ENCODE results near the gene TMEM247. TPM values are rescaled to one million over a fixed set of nuclear protein-coding genes. Genes with fewer than 3 reads are reported as not detected.

TMEM247 gene
- total RNA-seq, 1 experiment from 2014 or later: not detected

DNA sequence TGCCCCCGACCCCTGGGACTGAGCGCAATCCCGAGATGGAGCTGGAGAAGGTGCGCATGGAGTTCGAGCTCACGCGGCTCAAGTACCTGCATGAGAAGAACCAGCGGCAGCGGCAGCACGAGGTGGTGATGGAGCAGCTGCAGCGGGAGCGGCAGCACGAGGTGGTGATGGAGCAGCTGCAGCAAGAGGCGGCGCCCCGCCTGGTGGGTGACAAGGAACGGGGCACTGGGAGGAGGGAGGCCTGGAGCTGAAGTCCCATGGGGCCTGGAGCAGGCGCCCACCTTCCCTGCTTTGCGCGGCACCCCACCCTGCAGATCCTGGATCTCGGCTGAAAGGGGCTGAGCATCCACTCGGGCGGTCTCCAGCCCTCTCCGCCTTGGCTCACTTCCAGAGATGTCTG lies 1.2 kb downstream of the TMEM247 start:
- no peak for DNase-seq (ENCODE audit: low read depth, low spot score)
- in situ Hi-C loops (cut with HindIII; ENCODE audit: low pct_unique_long_range_greater_than_20kb, low sequenced_read_pairs): no loop called here

DNA sequence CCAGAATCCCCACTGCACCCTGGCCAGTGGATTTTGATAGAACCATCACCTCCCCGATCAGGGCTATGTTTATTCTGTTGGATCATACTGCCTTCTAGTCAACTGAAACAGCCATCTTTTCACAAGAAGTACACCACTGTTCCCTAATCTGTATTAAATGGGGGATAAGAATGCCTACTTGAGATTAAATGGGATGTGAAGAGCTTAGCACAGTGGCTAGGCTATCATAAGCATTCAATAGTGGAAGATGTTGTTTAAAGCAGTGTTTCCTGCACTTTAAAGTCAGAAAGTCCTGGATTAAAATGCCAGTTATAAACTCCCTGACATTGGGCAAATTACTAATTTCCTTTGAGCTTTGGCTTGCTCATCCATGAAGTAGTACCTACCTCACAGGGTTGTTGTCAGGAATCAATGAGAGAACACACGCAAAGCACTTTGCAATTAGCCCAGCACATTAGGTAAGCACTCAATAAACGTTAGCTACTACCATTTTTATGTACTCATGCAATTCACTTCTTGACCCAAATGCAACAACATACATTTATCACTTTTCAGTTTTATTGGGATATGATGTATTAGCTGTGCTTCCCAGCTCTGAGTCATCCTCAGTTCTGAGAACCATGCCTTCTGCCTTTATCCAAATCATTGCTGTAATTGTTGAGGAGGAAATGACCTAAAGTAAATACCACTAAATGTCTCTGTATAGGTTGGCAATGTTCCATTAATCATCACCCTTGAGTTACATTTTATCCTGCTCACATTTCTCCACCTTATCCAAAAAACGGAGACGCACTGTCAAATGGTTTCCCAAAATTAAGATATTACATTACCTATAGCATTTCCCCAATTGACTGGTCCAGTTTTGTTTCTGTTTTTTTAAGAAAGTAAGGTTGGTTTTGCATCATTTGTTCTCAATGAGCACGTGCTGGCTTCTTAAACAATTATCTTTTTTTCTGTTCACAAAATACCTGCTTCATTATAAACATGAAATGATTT lies 2.1 kb downstream of the TMEM247 start:
- in situ Hi-C loops (cut with HindIII; ENCODE audit: low pct_unique_long_range_greater_than_20kb, low sequenced_read_pairs): no loop called here
- no peak for DNase-seq (ENCODE audit: low read depth, low spot score)

DNA sequence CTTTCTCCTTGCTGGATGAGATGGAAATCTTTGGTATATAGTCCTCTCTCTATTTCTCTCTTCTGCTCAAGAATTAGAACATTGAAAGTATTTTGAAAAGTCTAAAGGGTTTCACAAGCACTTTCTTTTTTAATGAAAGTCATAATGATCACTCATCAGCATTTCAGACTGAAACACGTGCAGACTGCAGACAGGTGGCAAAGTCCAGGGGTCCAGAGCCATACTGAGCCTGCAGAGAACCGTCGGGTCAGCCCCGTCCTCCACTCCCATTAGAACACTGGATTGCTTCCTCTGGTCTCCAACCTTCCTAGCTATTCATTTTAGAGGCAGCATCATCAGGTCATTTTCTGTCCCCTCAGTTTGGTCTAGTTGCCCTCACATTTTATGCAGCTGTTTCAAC lies 3.1 kb downstream of the TMEM247 start:
- DNase-seq (ENCODE audit: low read depth, low spot score): no peak
- in situ Hi-C loops (cut with HindIII; ENCODE audit: low pct_unique_long_range_greater_than_20kb, low sequenced_read_pairs): no loop called here

DNA sequence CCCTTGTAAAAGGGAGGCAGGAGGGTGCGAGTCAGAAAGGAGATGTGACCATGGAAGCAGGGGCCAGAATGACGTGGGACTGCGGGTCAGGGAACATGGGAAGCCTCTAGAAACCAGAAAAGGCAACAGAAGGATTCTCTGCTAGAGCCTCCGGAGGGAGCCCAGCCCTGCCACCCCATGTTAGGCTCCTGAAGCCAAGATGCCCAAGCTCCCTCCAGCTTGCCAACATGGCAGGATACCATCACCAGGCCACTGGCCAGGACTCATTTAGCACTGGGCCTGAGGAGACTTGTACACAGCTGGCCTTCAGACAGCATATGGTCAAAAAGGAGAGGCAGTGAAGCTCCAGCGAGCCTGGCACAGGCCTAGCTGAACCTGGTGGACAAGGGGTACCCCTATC lies 5.6 kb downstream of the TMEM247 start:
- no peak for DNase-seq (ENCODE audit: low read depth, low spot score)
- in situ Hi-C loops (cut with HindIII; ENCODE audit: low pct_unique_long_range_greater_than_20kb, low sequenced_read_pairs): no loop called here

DNA sequence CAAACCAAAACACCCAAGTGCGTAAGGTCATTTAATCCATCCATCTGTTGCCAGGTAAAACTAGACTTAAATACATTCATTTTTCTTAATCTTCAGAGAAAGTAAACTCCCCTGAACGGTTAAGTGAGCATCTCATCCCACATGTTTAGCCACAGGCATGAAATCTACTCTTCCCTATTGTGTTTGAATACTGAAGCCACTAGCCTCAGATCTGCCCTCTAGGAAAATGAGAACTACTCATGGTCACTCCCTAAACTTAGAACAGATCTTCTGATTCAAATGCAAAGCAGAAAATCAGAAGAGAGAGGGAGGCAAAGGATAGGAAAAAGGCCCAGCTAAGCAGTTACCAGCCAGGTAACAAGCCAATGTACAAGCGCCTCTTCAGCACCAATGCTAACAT lies 7.1 kb downstream of the TMEM247 start:
- in situ Hi-C loops (cut with HindIII; ENCODE audit: low pct_unique_long_range_greater_than_20kb, low sequenced_read_pairs): no loop called here
- DNase-seq (ENCODE audit: low read depth, low spot score): no peak

DNA sequence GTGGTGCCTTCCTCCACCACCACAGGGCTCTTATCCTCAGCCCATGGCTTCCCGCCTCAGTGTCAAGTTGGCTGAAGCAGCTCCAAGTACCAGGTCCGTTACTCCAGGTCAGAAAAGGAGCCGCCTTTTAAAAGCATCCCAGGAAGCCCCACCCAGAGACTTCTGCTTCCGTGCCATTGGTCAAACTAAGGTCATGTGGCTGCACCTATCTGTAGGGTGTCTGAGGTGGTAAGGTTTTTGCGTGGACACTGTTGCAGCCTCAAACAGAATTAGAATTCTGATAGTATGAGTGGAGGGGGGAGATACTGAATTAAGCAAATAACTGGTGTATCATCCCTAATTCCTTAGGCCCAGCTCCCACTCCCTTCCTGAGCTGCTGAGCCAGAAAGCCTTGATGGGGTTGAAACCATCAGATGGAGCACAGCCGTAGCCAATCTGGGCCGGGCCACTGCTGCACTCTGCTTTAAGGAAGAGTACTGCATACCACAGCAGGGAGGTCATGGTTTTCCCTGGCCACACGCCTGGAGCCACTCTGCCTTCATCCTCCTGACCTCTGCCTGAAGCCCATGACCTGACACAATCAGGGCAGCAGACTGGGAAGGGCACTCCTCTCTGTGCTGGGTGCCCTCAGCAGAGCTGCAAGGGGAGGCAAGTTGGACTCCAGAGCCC lies 8.4 kb downstream of the TMEM247 start:
- no peak for DNase-seq (ENCODE audit: low read depth, low spot score)
- in situ Hi-C loops (cut with HindIII; ENCODE audit: low pct_unique_long_range_greater_than_20kb, low sequenced_read_pairs): no loop called here

DNA sequence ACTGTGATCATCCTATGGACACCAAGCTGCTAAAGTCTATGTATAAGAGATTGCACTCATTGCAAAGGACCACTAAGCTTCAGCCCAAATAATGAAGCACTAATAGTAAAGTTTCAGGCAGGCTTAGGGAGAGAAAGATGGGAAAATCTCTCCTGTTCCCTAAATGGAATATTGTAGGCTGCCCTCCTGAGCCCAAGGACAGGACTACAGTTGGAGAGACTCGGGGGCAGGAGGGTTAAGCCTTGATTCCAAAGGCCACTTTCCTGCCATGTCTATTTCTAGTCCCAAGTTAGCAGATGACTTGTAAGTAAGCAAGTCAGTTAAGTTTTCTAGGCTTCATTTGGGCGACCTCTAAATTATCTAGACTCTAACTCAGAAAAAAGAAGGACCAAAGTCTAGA lies 9.0 kb downstream of the TMEM247 start:
- DNase-seq (ENCODE audit: low read depth, low spot score): peak; percentile 56
- in situ Hi-C loops (cut with HindIII; ENCODE audit: low pct_unique_long_range_greater_than_20kb, low sequenced_read_pairs): no loop called here

DNA sequence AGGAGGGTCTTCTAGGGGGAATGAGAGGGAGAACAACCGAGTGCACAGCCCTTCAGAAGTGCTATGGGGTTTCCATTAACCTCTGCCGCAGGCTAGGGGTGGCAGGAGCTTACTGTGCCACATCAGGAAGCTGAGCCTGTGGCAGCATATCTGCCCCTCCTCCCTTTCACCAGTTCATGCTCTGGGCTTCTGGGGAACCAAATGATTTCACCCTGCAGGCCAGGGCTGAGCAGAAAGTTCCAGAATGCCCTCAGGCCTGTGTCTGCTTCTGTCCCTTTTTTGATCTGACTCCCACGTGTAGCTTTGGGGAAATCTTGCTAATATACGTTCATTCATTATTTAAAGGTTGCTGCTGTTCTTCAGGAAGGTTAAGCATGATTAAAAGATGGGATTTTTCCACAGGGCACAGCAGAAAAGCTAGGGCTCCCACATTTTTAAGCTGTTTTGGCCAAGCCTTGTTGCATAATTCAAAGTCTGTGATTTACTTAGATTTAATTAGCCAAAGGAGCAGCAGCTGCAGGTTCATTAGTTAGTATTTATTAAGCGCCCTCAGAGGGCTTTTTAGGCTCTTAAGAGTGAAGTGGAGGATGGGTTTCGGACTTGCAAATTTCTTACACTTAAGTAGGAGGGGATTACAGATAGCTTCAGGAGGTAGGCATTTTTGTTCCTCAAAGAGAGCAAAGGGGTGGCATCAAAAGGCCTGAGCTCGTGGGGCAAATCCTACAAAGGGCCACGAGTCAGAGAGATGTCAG lies 10.2 kb downstream of the TMEM247 start:
- in situ Hi-C loops (cut with HindIII; ENCODE audit: low pct_unique_long_range_greater_than_20kb, low sequenced_read_pairs): no loop called here
- no peak for DNase-seq (ENCODE audit: low read depth, low spot score)

DNA sequence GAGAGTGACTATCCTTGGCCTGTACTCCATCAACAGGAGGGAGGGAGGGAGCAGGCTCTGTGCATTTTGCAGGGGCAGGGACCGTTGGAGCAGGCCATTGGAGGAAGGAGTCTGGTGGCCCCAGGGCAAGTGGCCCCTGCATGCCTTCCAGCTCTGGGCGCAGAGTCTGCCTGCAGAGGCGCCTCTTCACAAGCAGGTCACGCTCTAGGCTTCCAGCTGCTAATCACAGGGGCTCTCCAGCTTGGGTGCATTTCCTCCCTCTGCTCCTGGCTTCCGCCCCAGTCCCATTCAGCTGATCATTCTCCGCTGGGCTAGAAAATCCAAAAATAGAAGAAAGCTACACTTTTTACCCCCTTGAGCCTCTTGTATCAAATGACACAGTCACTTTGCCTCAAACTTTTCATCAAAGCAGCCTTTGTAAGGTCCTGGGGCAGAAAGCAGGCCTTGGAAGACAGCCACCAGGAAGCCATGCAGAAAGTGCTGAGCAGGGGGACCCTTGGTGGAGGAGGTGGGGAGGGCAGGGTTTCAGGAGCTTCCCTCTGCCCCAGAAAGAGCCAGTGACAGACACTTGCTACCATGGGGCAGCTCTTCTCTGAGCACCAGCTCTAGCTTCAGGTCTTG lies 11.3 kb downstream of the TMEM247 start:
- in situ Hi-C loops (cut with HindIII; ENCODE audit: low pct_unique_long_range_greater_than_20kb, low sequenced_read_pairs): no loop called here
- peak; percentile 97 for DNase-seq (ENCODE audit: low read depth, low spot score)

DNA sequence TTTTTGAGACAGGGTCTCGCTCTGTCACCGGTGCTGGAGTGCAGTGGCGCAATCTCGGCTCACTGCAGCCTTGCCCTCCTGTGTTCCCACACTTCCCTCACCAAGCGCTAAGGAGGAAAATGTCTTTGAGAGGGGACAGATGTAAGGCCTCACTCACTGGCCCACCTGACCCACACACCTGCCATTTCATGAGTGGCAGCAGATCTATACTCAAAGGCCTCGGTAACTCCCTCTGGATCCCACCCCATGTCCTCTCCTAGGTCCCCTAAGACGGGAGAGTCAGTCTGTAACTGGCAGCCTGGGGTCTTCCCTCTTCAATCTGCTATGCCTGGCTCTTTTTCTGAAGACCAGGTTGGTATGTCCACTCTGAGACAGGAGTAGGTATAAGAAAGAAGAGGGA lies 12.9 kb downstream of the TMEM247 start:
- DNase-seq (ENCODE audit: low read depth, low spot score): no peak
- in situ Hi-C loops (cut with HindIII; ENCODE audit: low pct_unique_long_range_greater_than_20kb, low sequenced_read_pairs): no loop called here

DNA sequence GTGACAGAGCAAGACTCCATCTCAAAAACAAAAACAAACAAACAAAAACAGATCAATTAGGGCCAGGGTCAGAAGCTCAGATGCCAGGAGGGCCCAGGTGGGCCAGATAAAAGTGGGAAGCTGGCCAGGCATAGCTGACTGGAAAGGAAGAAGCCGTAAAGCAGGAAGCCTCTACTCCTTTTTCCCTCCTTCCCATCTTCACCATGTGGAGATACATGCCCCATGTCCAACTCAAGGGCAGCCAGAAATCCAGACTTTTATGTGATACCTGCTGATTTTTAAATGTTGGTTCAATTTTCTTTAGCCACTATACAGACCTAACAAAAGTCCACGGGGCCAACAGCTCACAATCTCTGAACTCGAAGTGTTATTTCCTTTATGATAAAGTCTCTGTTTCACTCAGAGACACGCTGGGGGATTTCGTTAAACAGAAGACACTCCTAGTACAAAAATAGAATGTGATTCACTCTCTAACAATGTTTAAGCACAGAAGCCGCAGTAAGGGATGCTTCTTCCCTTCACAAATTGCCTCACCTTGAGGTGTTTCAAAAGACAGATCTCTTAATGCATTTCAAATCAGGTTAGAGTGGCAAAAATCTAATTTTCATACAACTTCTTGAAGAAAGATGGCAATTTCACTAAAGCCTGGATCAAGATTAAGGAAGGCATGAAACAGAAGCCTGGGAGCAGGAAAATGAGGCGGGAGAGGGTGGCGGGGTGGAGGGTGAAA lies 14.0 kb downstream of the TMEM247 start:
- no peak for DNase-seq (ENCODE audit: low read depth, low spot score)

DNA sequence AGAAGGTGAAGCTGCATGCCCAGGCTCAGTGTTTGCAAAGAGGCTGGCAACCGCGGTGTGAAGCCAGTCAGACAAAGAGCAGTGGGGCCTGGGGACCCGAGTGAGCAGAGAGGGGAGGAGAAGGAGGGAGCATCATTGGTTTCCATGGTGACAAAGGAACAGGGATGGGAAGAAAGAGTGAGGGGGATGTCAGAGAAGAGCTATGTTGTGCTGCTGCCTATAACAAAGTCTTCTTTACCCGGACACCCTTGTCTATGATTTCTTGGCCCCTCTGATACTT lies 14.5 kb downstream of the TMEM247 start:
- in situ Hi-C loops (cut with HindIII; ENCODE audit: low pct_unique_long_range_greater_than_20kb, low sequenced_read_pairs): no loop called here
- DNase-seq (ENCODE audit: low read depth, low spot score): no peak

More for the DNA sequence above, 14.0 kb downstream of the TMEM247 start:
- in situ Hi-C loops (cut with HindIII; ENCODE audit: low pct_unique_long_range_greater_than_20kb, low sequenced_read_pairs): no loop called here

DNA sequence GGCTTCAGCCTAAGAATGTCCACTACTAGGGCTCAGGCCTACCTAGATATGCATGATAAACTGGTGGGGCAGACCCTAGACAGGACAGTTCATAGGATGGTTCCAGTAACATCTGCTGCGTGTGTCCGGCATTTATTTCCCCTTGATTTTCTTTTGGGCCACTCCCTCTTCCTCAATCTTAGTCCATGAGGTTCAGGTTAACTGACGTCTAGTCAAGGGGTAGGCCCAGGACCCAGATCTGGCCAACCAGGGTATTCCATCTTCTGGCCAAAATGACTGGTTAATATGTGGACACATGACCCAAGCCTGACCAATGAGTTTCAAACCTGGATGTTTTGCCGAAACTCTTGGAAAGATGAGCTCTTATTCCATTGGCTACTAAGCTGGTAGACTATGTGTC lies 15.2 kb downstream of the TMEM247 start:
- in situ Hi-C loops (cut with HindIII; ENCODE audit: low pct_unique_long_range_greater_than_20kb, low sequenced_read_pairs): no loop called here
- no peak for DNase-seq (ENCODE audit: low read depth, low spot score)

DNA sequence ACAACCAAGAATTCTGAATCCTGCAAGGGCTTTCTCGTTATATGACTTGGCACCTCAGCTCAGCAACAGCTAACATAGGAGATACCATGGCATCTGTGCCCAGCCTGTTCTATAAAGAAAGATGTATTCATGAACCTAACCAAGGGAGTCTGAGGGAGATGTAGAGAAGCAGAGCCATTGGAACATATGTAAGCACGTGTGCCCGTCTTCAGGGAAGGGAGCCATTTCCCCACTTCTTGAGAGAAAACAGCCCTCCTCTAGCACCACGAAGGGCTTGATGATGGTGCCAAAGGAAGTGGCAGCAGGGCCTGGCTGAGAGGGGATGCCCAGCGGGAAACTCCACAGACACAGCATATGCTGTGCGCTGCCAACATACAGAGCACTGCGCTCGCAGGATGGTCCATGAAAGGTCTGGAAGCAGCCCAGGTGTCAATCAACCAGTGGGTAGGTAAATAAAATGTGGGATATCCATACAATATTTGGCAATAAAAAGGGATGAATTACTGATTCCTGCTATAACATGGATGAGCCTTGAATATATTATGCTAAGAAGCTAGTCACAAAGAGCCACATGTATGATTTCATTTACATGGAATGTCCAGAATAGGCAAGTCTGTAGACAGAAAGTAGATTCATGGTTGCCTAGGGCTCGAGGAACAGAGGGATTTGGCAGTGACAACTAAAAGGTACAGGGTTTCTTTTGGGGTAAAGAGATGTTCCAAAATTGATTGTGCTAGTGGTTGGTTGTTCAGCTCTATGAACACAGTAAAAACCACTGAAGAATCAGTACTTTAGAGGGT lies 16.1 kb downstream of the TMEM247 start:
- no peak for DNase-seq (ENCODE audit: low read depth, low spot score)
- in situ Hi-C loops (cut with HindIII; ENCODE audit: low pct_unique_long_range_greater_than_20kb, low sequenced_read_pairs): no loop called here

DNA sequence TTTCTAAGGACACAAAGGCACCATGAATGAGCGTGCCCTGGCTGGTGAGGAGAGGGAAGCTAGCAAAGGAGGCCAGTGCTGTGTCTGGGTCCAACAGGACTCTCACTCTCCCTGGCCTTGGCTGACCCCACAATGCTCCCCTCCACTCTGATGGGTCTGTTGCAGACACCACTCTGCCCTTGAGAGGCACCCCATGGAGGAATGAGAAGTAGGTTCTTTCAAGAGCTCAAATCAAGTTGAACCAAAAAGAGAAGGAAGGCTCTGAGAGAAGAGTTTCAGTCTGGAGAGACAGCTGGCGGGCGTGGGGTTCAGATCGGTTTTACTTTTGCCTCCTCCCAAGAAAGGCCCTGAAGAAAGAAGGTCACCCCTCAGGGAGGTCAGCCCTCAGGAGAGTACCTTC lies 18.4 kb downstream of the TMEM247 start:
- in situ Hi-C loops (cut with HindIII; ENCODE audit: low pct_unique_long_range_greater_than_20kb, low sequenced_read_pairs): no loop called here
- no peak for DNase-seq (ENCODE audit: low read depth, low spot score)

DNA sequence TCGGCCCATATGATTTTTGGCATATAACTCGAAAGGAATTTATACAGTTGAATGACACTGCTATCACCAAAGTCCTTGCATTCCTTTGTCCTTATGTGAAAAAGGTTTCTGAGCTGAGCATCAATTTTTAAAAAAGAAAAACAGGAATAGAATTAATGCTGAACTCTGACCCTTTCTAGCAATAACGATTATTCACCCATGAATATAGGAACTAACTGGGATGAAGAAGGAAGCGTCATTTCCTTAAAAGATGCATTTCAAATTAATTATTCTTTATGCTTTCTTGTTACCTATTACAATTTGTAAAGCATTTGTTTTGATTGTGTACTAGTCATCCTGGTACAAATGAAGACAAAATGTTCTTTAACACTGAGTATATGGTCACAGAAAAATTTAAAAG lies 19.3 kb downstream of the TMEM247 start:
- in situ Hi-C loops (cut with HindIII; ENCODE audit: low pct_unique_long_range_greater_than_20kb, low sequenced_read_pairs): no loop called here

DNA sequence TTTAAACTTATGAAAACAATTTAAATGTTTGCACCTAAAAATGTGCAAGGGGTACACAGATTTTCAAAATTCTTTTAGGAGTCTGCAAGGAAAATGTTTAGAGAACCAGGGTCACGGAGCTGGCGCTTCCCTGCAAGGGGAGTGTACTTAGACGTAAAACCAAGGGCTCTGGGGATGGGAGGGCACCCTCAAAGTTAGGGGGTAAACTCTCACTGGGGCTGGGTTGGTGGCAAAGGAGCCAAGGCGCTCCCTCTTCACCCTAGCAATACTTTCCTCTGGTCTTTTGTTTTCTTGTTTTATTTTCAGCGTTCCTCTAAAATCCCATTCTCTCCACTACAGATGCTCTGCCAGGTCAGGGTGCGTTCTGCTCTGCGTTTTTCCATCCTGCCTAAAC lies 20.0 kb downstream of the TMEM247 start:
- in situ Hi-C loops (cut with HindIII; ENCODE audit: low pct_unique_long_range_greater_than_20kb, low sequenced_read_pairs): no loop called here
- DNase-seq (ENCODE audit: low read depth, low spot score): no peak

More for the DNA sequence above, 19.3 kb downstream of the TMEM247 start:
- no peak for DNase-seq (ENCODE audit: low read depth, low spot score)

Measured in SK-MEL-5 (cell line).